HG02798 (cell line): Measurements from ENCODE around the gene TMEM63A.
"Not testable (repeated sequence)": the region's sequence is repeated elsewhere in the genome, so short reads cannot be mapped to it uniquely, and the experiment has no call there.

ENCODE experiments used
- ATAC-seq: cut with Tn5 transposase; IDR thresholded peaks from one replicate; pipeline ENCODE4 v1.9.1; 2021; ENCODE audit warnings: mild to moderate bottlenecking; ENCODE audit not compliant: unreplicated experiment, poor library complexity

Gene TMEM63A

DNA sequence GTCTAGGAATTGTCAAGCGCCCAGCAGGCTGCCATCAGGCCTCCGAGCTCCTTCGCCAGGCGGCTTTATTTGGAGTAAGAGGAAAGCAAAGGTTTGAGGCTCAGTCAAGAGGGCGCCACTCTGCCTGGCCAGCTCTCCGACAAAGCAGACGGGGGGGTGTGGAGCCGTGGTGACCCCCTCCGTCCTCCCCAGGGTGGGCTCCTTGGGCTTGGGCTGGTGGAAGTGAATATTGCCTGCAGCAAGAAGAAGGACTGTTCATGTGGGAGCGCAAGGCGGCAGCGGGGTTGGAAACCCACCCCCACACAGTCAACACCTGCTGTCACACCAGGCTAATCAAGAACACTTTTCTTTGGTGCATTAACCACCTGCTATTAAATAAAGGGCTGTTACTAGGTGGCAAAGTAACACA is 57.6 kb downstream of the TMEM63A start:
- ATAC-seq, result no peak

- no peak for ATAC-seq
Measured at GRCh38 chr1:225823811-225824261, 58.3 kb downstream of the TMEM63A start.

- no peak for ATAC-seq
Measured at GRCh38 chr1:225822655-225823403, 59.4 kb downstream of the TMEM63A start.

DNA sequence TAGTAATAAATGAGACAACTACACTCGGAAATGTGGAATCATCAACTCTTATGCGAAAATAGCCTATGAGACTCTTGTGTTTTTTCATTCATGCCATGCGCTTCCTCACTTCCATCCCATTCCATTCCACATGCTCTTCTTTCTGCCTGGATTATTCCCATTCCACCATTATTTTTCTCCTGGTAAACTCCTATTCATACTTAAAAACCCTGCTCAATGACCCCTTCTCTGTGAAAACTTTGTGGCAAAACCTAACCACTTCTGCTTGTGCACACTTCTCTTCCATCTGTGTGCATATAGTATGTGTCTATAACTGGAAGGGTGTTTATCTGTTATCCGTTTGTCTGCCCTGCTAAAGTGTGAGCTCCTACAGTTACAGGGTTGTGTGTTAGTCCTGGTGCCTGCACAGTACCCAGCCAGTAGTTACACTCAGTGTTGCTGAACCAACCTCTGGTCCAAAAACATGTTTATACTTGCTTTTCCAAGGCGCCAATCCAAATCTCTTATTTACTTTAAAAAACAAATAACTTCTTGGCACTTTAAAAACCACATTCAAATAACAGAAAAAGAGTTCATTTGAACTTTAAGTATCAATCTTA is 61.6 kb downstream of the TMEM63A start:
- no peak for ATAC-seq

- no peak for ATAC-seq
Measured at GRCh38 chr1:225819346-225820192, 62.6 kb downstream of the TMEM63A start.

DNA sequence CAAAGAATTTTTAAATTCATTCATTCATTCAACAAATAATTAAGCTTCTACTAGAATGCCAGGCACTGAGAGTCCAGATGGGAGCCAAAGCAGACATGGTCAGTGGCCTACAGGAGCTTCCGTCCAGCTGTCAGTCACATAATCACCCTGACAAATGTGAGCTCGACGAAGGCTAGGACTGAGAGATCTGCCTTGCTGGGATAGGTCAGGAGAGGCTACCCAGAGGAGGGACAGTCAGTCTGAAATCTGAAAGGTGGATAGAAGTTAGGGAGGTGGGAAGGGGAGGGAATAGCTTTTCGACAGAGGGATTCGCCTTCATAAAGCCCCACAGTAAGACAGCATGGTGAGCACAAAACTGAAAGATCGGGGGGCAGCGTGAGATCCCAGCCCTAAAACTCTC is 64.0 kb downstream of the TMEM63A start:
- no peak for ATAC-seq

GRCh38 chr1:225817611-225818061 is 64.5 kb downstream of the TMEM63A start:
- no peak for ATAC-seq

DNA sequence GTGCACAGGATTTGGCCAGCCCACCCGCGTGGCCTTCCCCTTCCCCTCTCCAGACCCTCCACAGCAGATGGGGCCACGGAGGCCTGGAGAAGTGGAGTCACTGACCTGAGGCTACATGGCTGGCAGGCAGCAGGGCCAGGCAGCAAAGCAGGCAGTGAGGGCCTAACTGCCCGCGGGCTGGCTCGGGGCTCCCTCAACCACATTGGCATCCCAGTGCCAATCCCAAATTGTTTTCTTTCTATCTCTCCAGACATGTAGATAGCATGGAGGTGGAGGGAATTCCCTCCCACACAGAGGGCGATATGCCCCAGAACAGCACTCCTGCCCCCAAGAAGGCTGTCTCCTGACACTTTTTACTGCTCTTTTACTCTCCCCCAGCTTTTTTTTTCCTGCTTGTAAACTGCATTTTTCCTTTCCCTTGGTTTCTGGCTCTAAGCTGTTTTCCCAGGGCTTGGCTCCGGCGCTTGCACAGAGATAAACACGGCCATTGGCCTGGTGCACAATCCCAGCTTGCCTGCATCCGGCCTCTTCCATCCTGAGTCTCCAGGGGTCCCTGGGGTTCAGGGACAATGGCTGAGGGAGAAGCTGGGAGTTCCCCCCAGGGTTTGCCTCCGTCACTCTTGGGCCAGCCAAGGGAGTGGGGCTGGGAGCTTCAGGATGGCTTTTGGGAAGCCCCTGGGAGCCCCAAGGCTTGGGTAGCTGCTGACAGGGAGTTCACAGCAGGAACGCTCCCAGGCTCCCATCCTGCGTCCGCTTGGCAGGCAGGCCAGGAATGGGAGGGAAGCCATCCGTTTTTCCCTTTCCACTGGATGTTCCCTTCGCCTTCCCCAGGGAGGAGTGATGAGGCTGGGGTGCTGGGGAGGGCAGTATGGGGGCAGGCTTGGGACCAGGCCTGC is 65.3 kb downstream of the TMEM63A start:
- ATAC-seq, result no peak

DNA sequence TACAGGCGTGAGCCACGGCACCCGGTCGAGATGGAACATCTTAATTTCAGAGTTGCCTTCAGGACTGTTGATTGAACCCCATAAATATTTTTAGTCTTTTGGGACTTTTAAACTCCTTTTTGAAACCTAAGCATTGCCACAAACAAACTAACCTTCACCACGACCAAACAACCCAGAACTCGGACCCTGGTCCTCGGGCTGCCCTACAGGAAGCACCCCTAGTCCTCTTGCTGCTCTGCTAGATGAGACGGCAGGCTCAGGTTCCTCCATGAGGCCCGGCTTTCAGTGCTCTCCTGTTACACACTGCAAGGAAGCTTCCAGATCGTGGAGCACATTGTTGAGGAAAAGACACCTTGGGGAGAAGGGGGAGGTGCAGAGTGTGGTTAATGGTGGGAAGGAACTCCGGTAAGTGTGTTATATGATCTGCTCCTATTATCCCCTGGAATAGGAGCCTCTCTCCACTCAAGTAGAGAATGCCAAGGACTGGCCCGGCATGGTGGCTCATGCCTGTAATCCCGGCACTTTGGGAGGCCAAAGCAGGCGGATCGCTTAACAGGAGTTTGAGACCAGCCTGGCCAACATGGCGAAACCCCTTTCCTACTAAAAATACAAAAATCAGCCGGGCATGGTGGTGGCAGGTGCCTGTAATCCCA is 66.5 kb downstream of the TMEM63A start:
- ATAC-seq, result no peak

DNA sequence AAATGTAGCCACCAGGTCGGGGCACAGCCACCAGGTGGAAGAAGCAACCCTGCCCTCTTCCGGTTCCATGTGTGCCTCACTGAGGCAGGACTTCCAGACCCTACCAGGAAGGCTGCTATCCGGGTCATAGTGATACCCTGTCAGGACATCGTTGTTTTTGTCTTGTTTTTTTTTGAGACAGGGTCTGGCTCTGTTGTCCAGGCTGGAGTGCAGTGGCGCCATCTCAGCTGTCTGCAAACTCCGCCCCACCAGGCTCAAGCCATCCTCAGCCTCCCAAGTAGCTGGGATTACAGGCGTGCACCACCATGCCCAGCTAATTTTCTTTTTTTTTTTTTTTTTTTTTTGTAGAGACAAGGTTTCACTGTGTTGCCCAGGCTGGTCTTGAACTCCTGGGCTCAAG is 67.1 kb downstream of the TMEM63A start:
- ATAC-seq, result not testable (repeated sequence)

DNA sequence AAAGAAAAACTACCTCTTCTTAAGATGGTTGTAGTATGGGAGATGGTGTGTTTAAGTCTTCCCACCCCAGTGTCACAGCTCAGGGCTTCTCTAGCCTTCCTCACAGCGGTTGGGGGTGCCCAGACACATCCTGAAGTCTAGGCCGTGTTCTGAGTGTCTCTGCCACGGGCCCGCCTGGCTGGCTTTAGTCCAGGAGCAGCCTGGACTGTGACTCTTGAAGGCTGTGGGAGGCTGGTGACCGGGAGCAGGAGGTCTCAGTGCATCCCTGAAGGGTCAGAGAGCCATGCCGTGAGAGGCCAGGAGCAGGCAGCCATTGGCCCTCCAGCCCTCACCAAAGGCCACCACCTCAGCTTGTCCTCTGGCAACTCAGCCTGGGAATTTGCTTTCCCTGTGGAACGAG is 67.8 kb downstream of the TMEM63A start:
- ATAC-seq, result no peak

DNA sequence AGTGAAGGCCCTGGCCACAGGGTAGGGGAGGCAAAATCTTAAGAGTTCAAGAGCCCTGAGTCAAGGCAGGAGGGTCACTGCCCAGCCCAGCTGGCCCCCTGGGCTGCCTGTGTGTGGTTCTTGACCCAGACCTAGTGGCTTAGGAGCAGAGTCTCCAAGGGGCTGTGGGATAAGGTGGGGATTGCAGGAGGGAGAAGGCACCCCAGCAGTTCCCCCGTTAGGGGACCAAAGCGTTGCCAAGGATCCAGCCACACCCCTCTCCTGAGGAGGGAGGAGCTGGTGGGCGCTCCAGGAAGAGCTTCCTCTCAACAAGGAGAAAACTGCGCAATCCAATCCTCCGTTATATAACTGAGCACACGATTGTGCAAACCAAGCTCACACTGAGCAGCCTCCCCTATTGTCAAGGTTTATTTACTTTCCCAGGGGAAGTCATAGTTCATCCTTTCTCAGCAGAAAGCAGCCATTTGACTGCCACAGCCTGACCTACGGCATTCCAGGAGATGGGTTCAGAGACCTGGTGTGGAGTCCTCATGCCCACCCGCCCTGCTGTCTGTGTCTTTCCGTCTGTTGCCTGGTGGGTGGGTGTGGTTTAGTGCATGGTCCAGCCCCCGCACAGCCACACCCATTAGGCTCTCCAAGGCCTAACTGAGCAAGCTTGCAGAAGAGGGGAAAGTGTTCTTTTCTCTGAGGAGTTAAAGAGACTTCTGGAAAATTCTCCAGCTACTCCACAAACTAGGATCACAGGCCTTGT is 68.8 kb downstream of the TMEM63A start:
- no peak for ATAC-seq

DNA sequence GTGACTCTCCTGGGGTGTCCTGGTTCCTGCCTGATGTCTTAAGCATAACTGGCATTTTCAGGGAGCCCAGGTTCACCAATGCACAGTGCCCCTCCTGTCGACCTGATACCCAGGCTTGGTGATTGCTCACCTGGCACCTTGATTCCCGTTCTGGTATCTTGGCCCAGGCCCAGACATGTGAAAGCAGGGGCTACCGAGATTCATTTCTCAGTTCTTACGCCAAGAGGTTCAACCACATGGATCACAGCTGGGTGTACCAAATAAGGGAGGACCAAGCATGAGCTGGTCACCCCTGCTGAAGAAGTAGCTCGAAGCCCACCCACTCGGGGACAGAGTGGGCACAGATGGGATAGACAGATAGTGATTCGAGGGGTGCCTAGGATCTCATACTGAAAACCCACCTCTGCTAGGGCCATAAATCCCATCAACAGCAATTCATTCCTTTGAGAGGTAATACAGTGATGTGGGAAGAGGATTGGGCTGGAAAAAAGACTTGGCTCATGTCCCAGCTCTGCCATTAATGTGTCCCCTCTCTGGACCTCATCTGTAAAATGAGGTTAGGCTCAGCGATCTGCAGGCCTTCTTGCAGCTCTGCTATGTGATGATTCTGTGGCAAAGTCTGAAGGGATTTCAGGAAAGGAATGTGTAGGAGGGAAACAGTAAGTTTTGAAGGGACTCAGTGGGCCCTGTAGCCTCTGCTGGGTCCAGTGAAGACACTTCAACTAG is 69.5 kb downstream of the TMEM63A start:
- ATAC-seq, result no peak

- no peak for ATAC-seq
Measured at GRCh38 chr1:225811622-225812487, 70.3 kb downstream of the TMEM63A start.

GRCh38 chr1:225810579-225811538 is 71.3 kb downstream of the TMEM63A start:
- ATAC-seq, result not testable (repeated sequence)
